NCI-H774 (cell line): Measurements from ENCODE around the gene WHRN.

ENCODE experiments used
- DNase-seq: peaks from one replicate; lab custom pipeline; 2025; lab: John Stamatoyannopoulos, UW

Gene WHRN

GRCh38 chr9:114376586-114377445 lies 128.5 kb downstream of the WHRN start:
- DNase-seq: no peak

- no peak for DNase-seq
Measured at GRCh38 chr9:114375386-114376175, 129.7 kb downstream of the WHRN start.

GRCh38 chr9:114374936-114375335 lies 130.3 kb downstream of the WHRN start:
- no peak for DNase-seq

- DNase-seq: no peak
Measured at GRCh38 chr9:114373960-114374730, 131.1 kb downstream of the WHRN start.

GRCh38 chr9:114372921-114373448 lies 132.3 kb downstream of the WHRN start:
- no peak for DNase-seq

- DNase-seq: no peak
Measured at GRCh38 chr9:114371973-114372917, 133.0 kb downstream of the WHRN start.

- no peak for DNase-seq
Measured at GRCh38 chr9:114371343-114371944, 133.8 kb downstream of the WHRN start.

- DNase-seq: no peak
Measured at GRCh38 chr9:114370968-114371320, 134.3 kb downstream of the WHRN start.

- no peak for DNase-seq
Measured at GRCh38 chr9:114370251-114370967, 134.9 kb downstream of the WHRN start.

- no peak for DNase-seq
Measured at GRCh38 chr9:114369216-114370130, 135.8 kb downstream of the WHRN start.

GRCh38 chr9:114367772-114368569 lies 137.3 kb downstream of the WHRN start:
- DNase-seq: no peak

GRCh38 chr9:114367366-114367765 lies 137.9 kb downstream of the WHRN start:
- DNase-seq: no peak

GRCh38 chr9:114366334-114367128 lies 138.7 kb downstream of the WHRN start:
- no peak for DNase-seq

- no peak for DNase-seq
Measured at GRCh38 chr9:114365194-114365593, 140.1 kb downstream of the WHRN start.

GRCh38 chr9:114364134-114365041 lies 140.9 kb downstream of the WHRN start:
- DNase-seq: no peak

- DNase-seq: no peak
Measured at GRCh38 chr9:114363424-114363823, 141.8 kb downstream of the WHRN start.
